GDM1 (cell line): ENCODE data around the gene CCSAP.
"Not testable (repeated sequence)": the region's sequence is repeated elsewhere in the genome, so short reads cannot be mapped to it uniquely, and the experiment has no call there.

ENCODE experiments used
- DNase-seq: peaks from one replicate; lab custom pipeline; 2025; lab: John Stamatoyannopoulos, UW

Gene CCSAP

GRCh38 chr1:229325853-229326487 lies 16.9 kb downstream of the CCSAP start:
- no peak for DNase-seq

- no peak for DNase-seq
Measured at GRCh38 chr1:229325401-229325800, 17.4 kb downstream of the CCSAP start.

DNA sequence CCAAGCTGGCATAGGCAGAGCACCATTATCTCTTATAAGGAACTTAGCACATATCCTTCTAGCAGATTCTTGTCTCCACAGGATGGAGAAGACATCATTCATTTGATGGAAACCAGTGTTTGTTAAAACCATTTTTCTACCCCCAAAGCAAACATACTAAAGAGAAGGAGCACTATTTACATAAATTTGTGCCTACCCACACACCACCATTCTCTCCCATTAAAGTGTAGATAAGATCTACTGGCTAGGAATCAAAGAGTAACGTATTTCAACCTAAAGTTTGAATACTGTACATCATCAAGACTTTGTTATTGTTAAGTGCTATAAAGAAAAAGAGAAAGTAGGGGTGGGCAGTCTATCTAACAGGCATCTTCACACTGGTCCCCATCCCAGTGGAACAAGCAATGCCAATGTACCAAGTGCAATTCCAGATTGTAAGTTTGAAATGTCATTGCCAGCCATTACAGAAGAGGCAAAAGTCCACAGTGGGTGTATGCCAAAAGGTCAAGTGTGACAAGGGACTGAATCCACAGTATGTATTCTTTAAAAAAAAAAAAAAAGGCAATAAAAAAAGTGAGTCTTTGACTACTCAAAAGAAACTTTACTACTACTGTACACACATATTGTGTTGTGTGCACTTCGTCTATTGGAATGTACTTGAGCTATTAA lies 18.8 kb downstream of the CCSAP start:
- no peak for DNase-seq

DNA sequence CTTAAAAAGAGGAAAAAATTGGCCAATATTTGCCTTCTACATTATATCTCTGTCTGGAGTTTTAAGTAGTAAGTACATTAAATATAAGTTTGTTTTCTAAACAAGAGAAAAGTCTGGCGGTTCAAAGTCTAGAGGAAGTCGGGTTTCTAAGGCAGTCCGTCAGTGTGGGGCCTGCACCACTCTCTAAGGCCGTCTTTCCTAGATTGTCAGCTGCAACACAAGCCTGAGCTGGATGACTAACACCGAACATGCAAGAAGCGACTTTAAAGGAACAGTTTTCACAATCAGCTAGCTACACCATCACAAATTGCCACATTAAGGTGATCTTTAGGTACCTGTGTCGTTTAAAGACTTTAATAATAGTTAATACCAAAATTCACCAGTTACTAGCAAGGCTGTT lies 19.6 kb downstream of the CCSAP start:
- no peak for DNase-seq

DNA sequence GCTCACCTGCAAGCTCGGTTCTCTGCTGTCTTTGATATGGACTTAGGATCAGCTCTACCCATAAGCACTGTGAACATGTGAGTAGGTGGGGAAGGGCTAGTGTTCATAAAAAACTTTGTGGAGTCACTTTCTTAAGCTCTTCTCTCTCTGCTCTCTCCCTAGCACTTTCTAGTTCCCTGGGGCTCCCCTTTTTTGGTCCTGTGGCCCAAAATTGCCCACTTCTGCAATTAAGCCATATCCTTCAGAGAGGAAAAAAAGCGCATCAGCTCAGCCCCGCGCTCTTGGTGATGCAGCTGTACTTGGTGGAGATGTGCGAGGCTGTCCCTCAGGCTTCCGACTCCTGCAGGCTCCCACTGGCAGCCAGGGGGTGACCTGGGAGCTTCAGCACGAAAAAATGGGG lies 23.4 kb downstream of the CCSAP start:
- no peak for DNase-seq

- DNase-seq, result no peak
Measured at GRCh38 chr1:229318056-229318455, 24.8 kb downstream of the CCSAP start.

- no peak for DNase-seq
Measured at GRCh38 chr1:229316166-229316565, 26.7 kb downstream of the CCSAP start.

DNA sequence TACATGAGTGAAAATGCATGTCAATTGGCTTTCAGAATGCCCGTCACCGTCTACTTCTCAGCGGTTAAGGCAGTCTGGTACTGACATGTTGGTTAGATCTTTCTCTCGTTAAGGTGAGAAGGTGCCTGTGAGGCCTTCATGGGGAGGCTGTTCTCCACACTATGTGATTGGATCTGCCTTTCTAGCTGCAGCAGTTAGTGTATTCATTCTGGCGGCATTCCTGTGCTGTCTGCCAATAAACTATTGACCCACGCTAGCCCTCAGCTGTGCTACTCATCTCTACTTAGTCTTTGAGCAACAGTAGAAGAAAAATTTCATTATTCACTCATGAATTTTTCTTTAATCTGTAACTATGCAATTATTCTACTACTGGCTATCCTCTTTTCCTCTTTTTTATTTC lies 32.0 kb downstream of the CCSAP start:
- no peak for DNase-seq

DNA sequence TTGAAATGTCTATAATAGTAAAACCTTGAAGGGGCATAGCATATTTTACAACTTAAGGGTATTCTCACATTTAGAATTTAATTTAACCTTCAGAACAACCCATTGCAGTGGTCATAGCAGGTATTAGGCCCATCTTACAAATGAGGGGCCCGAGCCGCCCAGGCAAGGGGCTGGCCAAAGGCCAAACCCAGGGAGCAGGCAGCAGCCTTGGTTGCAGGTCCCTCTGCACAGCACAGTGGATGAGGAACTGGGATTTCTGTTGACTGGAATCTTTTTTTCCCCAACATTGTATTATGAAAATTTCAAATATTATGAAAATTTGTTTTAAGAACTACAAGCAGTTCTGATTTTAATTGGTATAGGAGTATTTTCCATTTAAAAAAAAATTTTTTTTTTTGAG lies 33.2 kb downstream of the CCSAP start:
- no peak for DNase-seq

DNA sequence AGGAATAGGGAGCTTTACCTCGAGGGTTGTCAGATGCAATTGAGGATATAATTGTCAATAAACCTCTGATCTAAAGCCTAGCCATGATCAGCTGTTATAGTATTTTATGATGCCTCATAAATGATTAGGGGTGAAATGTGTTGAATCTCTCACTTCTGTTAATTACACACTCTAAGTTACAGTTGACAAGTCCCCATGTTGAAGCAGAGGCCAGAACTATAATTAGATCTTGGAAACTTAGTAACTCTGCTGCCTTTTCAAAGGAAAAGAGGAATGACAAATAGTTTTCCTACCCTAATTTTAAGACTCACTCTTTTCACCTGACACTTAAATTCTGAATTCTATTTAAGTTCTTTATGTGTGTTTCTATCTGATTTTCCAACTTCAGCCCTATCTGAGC lies 33.8 kb downstream of the CCSAP start:
- DNase-seq, result no peak

GRCh38 chr1:229305392-229305791 lies 37.5 kb downstream of the CCSAP start:
- DNase-seq, result no peak

- no peak for DNase-seq
Measured at GRCh38 chr1:229303855-229304254, 39.0 kb downstream of the CCSAP start.

DNA sequence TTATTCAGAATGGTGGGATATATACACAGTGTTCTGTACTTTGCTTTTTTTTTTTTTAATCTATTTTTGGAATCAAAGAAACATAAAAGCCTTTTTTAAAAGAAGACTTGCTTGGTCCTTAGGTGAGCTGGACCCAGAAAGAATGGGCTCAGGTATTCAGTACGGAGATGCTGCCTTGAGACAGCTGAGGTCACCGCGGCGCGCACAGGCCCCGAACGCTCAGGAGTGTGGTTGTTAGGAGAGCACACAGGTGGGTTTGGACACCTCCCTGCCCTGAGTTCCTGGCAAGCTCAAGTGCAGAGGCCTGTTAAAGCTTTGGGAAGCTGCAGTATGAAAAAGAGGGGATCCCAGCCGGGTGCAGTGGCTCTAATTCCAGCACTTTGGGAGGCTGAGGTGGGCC lies 40.1 kb downstream of the CCSAP start:
- no peak for DNase-seq

GRCh38 chr1:229300099-229300757 lies 42.6 kb downstream of the CCSAP start:
- no peak for DNase-seq

DNA sequence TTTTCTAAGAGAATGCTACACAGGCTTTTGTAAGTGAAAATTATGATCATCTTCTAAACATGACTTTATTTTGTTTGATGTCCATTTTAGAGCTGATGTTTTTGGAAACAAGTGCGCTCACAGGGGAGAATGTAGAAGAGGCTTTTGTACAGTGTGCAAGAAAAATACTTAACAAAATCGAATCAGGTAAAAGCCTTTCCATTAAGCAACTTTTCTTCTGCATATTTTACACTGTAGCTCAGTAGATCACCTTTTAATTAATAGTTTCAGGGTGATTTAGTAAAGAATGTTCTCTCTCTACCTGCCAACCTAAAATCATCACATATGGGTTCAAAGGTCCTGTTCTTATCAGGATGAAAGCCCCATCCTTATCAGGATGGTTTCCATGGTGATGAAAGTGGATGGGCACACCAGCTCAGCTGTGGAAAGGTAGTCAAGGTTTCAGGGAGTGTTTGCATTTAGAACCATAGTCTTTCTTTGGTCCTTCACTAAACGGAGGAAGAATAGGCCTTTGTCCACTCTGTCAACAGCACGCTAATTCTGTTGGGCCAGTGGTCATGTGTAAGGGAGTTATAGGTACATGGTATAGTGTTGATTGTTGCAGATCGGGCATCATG lies 43.9 kb downstream of the CCSAP start:
- DNase-seq, result no peak

GRCh38 chr1:229298420-229298819 lies 44.4 kb downstream of the CCSAP start:
- no peak for DNase-seq

DNA sequence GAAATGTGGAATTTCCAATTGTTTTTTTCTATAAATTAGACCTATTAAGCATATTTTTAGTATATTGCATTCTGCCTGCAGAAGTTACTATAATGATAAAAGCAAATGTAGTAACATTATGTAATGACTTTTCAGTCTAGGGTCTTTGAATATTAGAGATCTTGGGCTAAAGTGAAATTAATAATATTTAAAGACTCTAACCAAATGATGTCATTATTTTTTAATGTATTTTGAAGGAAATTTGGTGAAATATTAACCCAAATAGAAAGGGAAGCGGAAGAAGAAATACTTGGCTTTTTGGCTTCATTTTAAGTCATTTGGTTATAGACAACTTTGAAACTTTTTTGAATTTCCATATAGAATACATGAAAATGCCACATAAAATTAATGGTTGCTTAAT lies 45.1 kb downstream of the CCSAP start:
- no peak for DNase-seq

GRCh38 chr1:229296541-229296941 lies 46.3 kb downstream of the CCSAP start:
- no peak for DNase-seq

DNA sequence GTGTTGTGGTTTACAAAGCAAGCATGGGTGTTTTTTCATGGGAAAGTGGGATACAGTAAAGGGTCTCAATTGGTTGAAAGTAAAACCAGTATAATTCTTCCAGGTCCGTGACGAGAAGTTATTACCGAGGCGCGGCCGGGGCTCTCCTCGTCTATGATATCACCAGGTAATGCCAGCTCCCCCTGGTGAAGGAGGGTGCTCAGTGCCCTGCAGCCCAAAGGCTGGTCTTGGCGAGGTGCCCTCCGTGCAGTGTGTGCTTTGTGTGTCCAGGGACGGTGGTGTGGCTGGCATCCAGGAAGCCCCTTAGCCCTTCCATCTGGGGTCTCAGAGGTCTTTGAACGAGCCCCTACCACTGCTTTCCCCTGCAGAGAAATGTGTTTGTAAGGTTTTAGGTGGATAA lies 47.1 kb downstream of the CCSAP start:
- no peak for DNase-seq

DNA sequence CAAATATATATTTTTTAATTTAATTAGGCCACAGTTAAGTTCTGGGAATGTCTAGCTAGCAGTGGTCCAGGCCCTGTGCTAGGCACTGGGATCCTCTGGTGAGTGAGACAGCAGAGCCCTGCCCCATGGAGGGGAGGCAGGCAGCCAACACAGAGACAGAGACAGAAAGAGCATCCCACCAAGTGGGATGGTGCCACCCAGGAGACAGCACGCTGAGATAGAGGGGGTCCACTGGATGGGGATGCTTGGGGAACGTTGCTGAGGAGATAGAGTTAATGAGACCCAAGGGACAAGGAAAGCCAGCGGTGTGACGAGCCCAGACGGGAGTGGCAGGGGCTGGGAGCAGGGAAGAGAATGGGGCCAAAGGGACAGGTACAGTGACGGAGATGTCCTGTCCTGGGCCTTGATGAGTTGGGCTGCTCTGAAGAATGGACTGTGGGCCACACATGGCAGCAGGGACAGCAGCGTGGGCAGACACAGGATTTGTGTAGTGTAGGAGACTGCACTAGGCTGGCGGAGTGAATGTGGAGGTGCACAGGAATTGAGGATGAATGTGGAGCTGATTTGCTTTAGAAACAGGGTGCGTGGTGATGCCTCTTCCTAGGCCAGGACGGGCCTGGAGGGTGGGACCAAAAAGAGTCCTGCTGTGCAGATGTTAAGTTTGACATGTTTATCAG lies 49.2 kb downstream of the CCSAP start:
- DNase-seq, result no peak

GRCh38 chr1:229291686-229292085 lies 51.2 kb downstream of the CCSAP start:
- not testable (repeated sequence) for DNase-seq

DNA sequence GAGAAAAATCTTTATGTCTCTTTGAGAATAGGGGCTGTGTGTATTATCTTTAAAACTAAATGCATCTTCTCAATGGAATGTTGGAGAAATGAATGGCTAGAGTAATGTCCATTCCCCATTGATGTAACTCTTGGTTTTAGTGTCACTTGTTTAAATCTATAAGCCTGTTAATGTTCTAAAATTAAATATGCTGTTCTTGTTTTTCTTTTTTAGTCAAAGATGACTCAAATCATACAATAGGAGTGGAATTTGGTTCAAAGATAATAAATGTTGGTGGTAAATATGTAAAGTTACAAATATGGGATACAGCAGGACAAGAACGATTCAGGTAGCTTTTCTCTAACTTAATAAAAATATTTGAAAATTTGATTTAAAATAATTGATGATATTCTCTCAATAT lies 54.3 kb downstream of the CCSAP start:
- no peak for DNase-seq

DNA sequence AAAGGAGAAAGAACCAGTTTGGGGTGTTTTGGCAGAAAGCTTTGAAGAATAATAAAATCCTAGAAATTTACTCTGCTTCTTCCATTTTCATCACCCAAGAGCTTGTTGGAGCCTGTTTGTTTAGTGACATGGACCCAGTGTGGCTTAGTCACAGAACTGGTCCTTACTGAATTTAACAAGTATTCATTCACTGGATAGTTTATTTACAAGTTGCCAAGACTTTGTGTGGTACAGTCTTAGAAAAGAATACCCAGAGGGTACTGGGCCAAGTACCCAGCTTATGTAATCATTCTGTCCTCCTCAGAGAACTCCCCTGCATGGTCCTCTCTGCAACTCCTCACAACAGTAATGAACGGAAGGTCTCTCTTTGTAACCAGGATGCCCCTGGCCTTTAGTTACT lies 55.6 kb downstream of the CCSAP start:
- DNase-seq, result no peak
